ENCODE measurements around the gene NDRG4. TPM values are rescaled to one million over a fixed set of nuclear protein-coding genes. Genes with fewer than 3 reads are reported as not detected.

NDRG4 gene
- total and polyA plus RNA-seq, 2 donors (not counting 1 experiment from before 2014, with no cell fraction given) = 0.96 to 1.1 TPM

DNA sequence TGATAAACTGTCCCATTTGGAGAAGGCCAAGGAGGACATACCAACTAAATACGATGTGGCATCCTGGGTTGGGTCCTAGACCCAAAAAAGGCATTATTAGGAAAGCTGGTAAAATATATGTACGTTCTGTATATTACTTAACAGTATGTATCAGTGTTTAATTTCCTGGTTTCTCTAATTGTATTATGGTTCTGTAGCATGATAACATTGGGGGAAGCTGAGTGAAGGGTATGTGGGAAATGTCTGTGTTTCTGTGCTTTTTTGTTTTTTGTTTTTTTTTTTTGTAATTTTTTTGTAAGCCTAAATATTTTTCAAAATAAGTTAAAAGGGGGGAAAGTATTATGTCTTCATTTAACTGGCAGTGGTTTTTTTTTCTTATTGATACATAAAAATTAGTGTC, 21.5 kb upstream of the NDRG4 start:
- ATAC-seq (ENCODE audit: low read depth) = no peak
- Histone ChIP-seq H3K36me3 (replicated peaks in 1 of 2; ENCODE audit: control extremely low read depth in 1 of 2, control insufficient read depth in 1 of 2, extremely low read depth in 1 of 2, insufficient read depth in 2 of 2, low read length in 1 of 2) (no peaks in the 10 kb centered on the region), H3K4me3 (ENCODE audit: control extremely low read depth in 1 of 5, extremely low read depth in 1 of 5, insufficient read depth in 1 of 5, low read depth in 2 of 5, low read length in 4 of 5) (no peak overlapping the region), H3K27ac (ENCODE audit: low read length in 2 of 2) (no peak overlapping the region), H3K27me3 (replicated peaks in 1 of 4; ENCODE audit: control extremely low read depth in 1 of 4, control insufficient read depth in 3 of 4, insufficient read depth in 4 of 4, low read length in 3 of 4) (peaks cover 0 to 2% (median 0%) of the 10 kb centered on the region in 4 experiments), H3K9me3 (ENCODE audit: control extremely low read depth in 1 of 3, control insufficient read depth in 2 of 3, insufficient read depth in 1 of 3, low read length in 2 of 3) (no peaks in the 10 kb centered on the region), H3K9ac (ENCODE audit: low read length) (no peak overlapping the region), H4K20me1 (ENCODE audit: control insufficient read depth, insufficient read depth, low read length, poor library complexity, severe bottlenecking) (no peaks in the 10 kb centered on the region), H3K4me2 (replicated peaks; ENCODE audit: low read depth, low read length, poor library complexity, severe bottlenecking) (no peak overlapping the region), H3K4me1 (ENCODE audit: control insufficient read depth in 2 of 2, insufficient read depth in 2 of 2, low read length in 2 of 2) (peaks cover 0 to 4% of the 10 kb centered on the region in 2 donors), H2AFZ (ENCODE audit: insufficient read depth, low read depth, low read length, poor library complexity, severe bottlenecking) (no peak overlapping the region), H3K79me2 (ENCODE audit: control insufficient read depth, insufficient read depth, low read length) (no peaks in the 10 kb centered on the region)
- Mint-ChIP-seq H3K27ac (no peak overlapping the region), H3K9me3 (ENCODE audit: insufficient read depth) (no peaks in the 10 kb centered on the region), H3K27me3 (peaks cover 11% of the 10 kb centered on the region), H3K4me1 (peaks cover 6% of the 10 kb centered on the region), H3K4me3 (no peak overlapping the region)
- CTCF ChIA-PET = no interaction called here
- intact Hi-C loops (cut with micrococcal nuclease) = no loop called here
- POLR2A ChIA-PET = no interaction called here
- no peak for DNase-seq
- no CpG with 5 or more reads among the region's 2 CpGs for WGBS (ENCODE audit: insufficient coverage)
- TF ChIP-seq, protein P1, sequence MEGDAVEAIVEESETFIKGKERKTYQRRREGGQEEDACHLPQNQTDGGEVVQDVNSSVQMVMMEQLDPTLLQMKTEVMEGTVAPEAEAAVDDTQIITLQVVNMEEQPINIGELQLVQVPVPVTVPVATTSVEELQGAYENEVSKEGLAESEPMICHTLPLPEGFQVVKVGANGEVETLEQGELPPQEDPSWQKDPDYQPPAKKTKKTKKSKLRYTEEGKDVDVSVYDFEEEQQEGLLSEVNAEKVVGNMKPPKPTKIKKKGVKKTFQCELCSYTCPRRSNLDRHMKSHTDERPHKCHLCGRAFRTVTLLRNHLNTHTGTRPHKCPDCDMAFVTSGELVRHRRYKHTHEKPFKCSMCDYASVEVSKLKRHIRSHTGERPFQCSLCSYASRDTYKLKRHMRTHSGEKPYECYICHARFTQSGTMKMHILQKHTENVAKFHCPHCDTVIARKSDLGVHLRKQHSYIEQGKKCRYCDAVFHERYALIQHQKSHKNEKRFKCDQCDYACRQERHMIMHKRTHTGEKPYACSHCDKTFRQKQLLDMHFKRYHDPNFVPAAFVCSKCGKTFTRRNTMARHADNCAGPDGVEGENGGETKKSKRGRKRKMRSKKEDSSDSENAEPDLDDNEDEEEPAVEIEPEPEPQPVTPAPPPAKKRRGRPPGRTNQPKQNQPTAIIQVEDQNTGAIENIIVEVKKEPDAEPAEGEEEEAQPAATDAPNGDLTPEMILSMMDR (IDR thresholded peaks at IDR 0.05) = no peak
- no peak for TF ChIP-seq EZH2 (IDR thresholded peaks at IDR 0.05; ENCODE audit: borderline replicate concordance, insufficient read depth, low read depth, low read length, poor library complexity, severe bottlenecking)

DNA sequence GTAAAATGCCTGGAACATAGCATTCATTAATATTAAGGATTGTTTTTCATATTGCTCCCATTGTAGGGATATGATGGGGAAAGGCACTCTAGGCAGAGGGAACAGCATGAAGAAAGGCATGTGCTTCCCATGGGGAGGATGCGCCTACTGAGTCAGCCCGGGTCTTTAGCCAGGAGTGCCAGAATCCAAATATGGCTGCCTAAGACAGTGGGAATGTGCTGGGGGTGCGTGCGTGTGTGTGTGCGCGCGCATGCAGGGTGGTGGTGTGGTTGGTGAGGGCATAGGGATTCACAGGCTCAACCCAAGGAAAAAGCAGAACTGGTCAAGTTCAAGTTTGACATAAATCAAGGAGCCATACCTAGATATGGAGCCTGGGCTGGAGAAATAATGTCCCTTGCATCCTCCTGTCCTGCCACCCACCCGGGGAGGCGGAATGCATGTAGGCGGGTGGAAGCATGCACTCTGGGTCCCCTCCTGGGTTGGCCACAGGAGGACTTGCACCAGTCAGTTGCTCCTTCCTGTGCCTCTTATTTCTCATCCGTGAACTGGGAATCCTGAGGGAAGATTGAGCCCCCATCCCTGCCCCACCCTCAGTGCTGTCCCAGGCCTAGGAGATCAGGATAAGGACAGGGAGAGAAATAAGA, 18.6 kb upstream of the NDRG4 start:
- Histone ChIP-seq H3K4me1 (ENCODE audit: control insufficient read depth in 2 of 2, insufficient read depth in 2 of 2, low read length in 2 of 2) (no peaks in the 10 kb centered on the region), H3K27me3 (replicated peaks in 1 of 4; ENCODE audit: control extremely low read depth in 1 of 4, control insufficient read depth in 3 of 4, insufficient read depth in 4 of 4, low read length in 3 of 4) (no peaks in the 10 kb centered on the region), H3K4me3 (ENCODE audit: control extremely low read depth in 1 of 5, extremely low read depth in 1 of 5, insufficient read depth in 1 of 5, low read depth in 2 of 5, low read length in 4 of 5) (no peak overlapping the region), H3K36me3 (replicated peaks in 1 of 2; ENCODE audit: control extremely low read depth in 1 of 2, control insufficient read depth in 1 of 2, extremely low read depth in 1 of 2, insufficient read depth in 2 of 2, low read length in 1 of 2) (no peaks in the 10 kb centered on the region), H2AFZ (ENCODE audit: insufficient read depth, low read depth, low read length, poor library complexity, severe bottlenecking) (no peak overlapping the region), H3K9ac (ENCODE audit: low read length) (no peak overlapping the region), H3K79me2 (ENCODE audit: control insufficient read depth, insufficient read depth, low read length) (no peaks in the 10 kb centered on the region), H3K4me2 (replicated peaks; ENCODE audit: low read depth, low read length, poor library complexity, severe bottlenecking) (no peak overlapping the region), H3K27ac (ENCODE audit: low read length in 2 of 2) (no peak overlapping the region), H3K9me3 (ENCODE audit: control extremely low read depth in 1 of 3, control insufficient read depth in 2 of 3, insufficient read depth in 1 of 3, low read length in 2 of 3) (no peaks in the 10 kb centered on the region), H4K20me1 (ENCODE audit: control insufficient read depth, insufficient read depth, low read length, poor library complexity, severe bottlenecking) (no peaks in the 10 kb centered on the region)
- POLR2A ChIA-PET = no interaction called here
- Mint-ChIP-seq H3K4me3 (no peak overlapping the region), H3K27me3 (peaks cover 3% of the 10 kb centered on the region), H3K9me3 (ENCODE audit: insufficient read depth) (no peaks in the 10 kb centered on the region), H3K4me1 (no peaks in the 10 kb centered on the region), H3K27ac (no peak overlapping the region)
- 96% methylated on average over 11 of the region's 11 CpGs for WGBS (ENCODE audit: insufficient coverage)
- ATAC-seq (ENCODE audit: low read depth) (no peak), DNase-seq (no peak)
- intact Hi-C loops (cut with micrococcal nuclease) = loop anchor here (10.0 kb wide), 2 partner anchors 273 to 457 kb away; partner anchors contain the start of gene MMP15
- CTCF ChIA-PET = interaction anchor here (0.7 to 1.2 kb wide), 2 partner anchors 17 to 145 kb away, joined by 3 to 4 read pairs; no protein-coding TSS in a partner anchor
- TF ChIP-seq, protein P1 (IDR thresholded peaks at IDR 0.05) = no peak
- TF ChIP-seq EZH2 (IDR thresholded peaks at IDR 0.05; ENCODE audit: borderline replicate concordance, insufficient read depth, low read depth, low read length, poor library complexity, severe bottlenecking) = no peak
